T47D (cell line): ENCODE results near the gene SLC9A2.

Experiments used
- DNase-seq, 2 experiments: peaks; one replicate each; pipeline versions ENCODE4 v3.0.0 to v3.0.0-alpha.2; 2011 to 2012; ENCODE audit warnings: low read depth in 1 of 2, low spot score in 1 of 2
- JUND ChIP-seq: IDR thresholded peaks from 2 replicates; pipeline ENCODE4 v1.6.1; 2012; ENCODE audit warnings: low read depth
- in situ Hi-C: cut with HindIII; loops from 2 replicates; pipeline ENCODE4 v1.10.0; 2016; ENCODE audit warnings: low sequenced_read_pairs, low pct_unique_long_range_greater_than_20kb

Gene SLC9A2

DNA sequence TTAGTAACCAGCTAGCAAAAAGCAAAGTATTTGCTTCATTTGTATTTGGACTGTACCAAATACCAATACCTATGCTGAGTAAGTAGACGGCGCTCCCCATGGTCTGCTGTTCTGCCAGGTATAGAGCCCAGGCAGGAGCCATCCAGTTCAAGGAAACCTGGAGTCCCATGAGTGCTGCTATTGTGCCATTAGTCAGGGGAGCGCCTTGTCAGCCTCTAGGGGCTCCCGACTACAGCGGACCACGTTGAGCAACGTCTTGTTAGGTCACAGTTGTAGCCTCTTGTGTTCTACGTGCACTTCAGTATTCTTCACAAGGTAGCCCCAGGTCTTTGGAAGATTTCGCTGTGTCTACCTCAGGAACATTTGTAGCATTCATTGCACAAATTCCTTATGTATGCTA, 21.6 kb upstream of the SLC9A2 start:
- TF ChIP-seq JUND = no peak
- in situ Hi-C loops = no loop called here
- DNase-seq = no peak

DNA sequence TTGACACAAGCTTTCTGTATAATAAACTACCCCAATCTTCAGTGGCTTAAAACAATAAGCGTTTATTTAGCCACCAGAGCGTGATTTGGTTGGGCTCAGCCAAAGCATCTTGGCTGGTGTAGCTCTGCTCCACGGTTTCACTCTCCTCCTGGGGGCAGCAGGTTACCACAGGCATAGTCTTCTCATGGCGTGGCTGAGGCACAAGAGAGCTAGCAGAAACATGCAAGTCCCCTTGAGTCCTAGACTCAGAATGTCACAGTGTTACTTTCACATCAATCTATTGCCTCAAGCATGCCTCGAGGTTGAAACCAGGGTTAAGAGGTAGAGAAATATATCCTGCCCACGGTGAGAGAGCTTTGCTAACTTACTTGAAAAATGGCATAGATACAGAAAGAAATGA, 19.9 kb upstream of the SLC9A2 start:
- DNase-seq = peak in 1 of 2 experiments; percentile 36
- TF ChIP-seq JUND = no peak
- in situ Hi-C loops = no loop called here

DNA sequence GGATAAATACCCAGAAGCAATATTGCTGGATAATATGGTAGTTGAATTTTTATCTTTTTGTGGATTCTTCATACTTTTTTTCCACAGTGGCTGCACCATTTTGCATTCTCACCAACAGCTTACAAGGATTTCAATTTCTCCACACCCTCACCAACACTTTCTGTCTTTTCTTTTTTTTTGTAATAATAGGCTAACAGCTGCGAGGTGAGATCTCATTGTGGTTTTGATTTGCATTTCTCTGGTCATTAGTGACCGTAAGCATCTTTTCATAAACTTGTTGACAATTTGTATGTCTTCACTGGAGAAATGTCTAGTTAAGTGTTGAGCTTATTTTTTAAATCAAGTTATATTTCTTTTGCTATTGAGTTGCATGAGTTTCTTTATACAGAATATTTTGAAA, 17.6 kb upstream of the SLC9A2 start:
- no peak for TF ChIP-seq JUND
- no peak for DNase-seq
- in situ Hi-C loops = no loop called here

DNA sequence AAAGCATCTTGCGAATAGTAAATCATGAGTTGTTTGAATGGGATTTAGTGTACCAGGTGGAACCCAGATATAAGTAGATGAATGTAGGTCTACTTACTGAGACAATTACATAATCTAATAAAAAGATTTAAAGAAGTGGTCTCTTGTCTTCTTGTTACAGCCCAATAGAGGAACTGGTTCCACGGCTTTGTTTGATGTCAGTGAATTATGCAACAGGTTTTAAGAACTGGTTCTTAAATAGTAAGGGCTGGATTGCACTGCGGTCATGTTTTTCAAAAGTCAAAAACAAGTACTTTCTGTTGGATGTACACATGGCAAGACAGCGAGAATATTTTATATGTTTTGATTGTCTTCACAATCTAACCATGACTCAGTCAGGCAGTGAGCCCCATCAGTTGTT, 15.4 kb upstream of the SLC9A2 start:
- no peak for TF ChIP-seq JUND
- in situ Hi-C loops = no loop called here
- DNase-seq = peak in 1 of 2 experiments; percentile 58

DNA sequence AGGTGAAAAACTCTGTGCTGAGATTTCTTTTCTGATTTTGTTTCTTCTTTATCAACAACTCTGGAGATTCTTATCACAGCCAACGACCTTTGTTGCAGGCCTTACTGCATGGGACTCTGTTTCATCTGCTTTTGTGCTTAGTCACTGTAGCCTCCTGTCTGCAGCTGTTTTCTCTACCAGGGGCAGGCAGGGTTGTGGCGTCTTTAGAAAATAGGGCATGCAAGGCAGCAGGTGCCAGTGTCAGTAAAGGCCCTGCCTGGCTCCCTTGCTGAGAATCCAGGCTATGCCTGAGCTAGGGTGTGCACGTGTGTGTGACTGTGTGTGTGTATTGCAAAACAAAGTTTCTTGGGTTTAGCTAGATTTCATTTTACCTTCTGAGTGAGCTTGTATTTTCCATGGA, 14.6 kb upstream of the SLC9A2 start:
- no peak for DNase-seq
- TF ChIP-seq JUND = no peak
- in situ Hi-C loops = no loop called here

DNA sequence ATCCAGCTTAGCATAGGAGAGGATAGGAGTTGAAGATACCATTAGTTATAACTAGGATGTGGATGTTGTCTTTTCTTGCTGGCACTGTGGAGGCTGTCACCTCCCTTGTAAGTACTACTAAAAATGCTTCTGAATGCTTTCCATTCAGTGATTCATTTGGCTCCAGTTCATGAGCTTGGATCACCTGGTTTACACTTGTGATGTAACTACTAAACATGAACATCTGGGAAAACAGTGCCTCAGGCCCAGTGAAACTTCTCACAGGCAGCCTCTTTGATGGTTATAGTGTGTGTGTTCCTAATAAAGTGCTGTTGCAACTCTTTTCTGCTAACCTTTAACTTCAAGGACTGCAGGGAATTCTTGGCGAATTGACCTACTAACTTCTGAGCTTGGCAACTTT, 13.0 kb upstream of the SLC9A2 start:
- DNase-seq = peak in 1 of 2 experiments; percentile 44
- TF ChIP-seq JUND = no peak
- in situ Hi-C loops = no loop called here

DNA sequence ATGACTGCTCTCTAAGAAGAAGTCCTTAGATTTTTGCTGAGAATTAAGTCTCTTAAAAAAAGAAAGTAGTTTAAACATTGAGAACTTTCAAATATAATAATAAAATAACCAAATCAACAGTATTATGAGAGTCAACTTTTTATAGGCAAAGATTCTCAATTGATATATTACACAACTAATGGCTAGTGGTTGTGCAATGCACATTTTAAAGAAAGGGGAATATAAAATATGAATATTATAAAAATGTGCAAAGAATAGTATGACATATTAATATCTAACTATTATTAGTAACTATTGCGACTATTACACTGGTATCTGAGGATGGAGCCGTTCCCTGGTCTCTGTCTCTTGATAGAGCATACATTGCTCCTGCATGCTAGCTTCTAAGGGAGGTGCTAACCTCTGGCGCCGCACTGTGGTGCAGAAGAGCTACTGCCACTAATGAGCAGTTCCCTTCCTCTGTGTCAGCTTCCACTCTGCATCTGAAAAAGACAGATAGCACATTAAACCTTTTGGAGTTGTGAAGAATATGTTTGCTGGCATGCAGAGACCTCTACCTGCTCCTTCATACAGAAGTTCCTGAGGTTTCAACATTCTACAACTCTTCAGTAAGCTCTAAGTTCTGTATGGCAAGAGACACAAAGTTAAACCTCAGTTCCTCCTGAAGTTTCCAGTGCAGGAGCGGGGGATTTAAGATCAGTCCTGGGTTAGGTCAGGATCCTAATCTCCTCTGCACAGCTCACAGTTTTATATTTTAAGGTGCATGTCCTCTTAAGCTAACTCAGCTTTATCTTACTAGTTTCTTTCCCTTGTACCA, 3.5 kb upstream of the SLC9A2 start:
- in situ Hi-C loops = no loop called here
- TF ChIP-seq JUND = no peak
- peak; percentile 48 to 69 for DNase-seq

DNA sequence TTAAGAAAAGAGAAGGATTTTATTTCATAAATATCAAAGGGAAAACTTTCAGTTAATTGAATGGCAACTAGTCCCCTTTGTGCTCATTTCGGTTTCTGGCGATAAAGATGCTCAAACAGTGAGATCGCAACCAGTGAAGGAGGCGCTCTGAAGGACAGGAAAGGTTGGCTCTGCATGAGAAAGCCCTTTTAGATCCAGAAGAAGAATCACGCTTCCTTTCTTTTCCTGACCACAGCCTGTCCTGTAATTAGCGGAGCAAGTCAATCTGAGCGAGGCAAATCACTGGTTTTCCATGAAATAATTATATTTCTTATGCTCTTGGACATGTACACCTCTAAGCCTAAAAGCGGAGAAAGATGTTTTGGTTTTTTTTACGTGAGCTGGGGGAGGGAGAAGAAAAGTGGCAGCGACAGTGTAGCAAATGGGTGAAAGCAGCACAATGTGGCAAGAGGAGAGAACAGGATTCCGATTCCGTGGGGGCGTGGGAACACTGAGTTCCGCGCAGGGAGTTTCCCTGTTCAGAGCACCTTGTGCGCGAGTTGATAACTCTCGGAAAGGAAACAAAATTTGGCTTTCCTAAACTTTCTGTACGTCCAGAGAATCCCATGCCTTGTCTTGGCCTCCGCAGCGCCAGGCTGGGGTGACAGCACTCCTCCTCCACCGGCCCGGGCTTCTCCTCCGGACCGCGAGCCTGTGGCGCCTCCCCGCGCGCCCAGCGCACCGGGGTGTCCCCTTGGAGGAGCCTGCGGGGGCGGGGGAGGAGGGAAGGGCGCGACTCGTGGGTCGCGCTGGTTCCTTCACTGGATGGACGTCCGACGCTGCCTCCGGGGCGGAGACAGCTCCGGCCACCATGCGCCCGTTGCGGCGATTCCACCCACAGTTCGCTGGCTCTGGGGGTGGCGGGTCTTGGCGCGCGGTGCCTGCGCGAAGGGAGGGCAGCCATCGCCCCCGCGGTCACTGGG, 620 bp upstream of the SLC9A2 start:
- DNase-seq = peak; percentile 11 to 88
- no peak for TF ChIP-seq JUND
- in situ Hi-C loops = no loop called here

DNA sequence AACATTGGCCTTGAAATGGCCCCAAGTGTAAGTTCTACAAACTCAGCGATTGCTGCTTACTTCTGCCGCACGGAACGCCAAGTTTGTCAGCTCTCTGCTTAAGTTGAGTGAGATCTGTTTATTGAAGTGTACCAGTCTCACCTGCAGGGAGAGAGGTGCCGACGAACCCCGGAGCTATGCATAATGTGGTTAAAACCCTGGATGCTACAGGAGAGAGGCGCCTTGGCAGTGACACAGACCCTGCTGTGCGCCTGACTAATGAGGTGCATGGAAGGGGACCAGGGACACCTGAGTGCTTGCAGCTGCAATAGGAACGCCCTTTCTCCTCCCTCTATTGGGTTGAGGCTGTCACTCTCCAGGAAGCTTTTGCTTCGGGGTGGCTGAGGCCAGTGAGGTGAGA, 979 bp downstream of the SLC9A2 start:
- no peak for TF ChIP-seq JUND
- peak; percentile 47 to 92 for DNase-seq
- in situ Hi-C loops = no loop called here

DNA sequence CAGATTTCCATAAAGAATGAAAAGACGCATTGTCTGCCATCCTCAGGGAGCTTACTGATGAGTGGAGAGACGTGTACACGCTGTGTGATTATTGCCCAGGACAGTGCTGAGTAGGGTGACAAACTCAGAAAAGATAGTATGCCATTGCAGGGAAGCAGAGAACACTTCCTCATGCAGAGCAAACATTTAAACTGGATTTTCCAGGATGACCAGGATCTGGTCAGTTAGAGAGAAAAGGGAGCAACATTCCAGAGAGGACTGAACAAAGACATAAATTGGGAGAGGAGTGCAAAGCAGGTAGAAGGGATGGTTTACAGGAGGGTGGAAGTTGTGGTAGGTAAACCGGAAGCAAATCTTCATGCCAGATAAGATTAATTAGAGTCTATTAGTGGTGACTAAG, 2.3 kb downstream of the SLC9A2 start:
- in situ Hi-C loops = no loop called here
- no peak for TF ChIP-seq JUND
- DNase-seq = peak in 1 of 2 experiments; percentile 95

DNA sequence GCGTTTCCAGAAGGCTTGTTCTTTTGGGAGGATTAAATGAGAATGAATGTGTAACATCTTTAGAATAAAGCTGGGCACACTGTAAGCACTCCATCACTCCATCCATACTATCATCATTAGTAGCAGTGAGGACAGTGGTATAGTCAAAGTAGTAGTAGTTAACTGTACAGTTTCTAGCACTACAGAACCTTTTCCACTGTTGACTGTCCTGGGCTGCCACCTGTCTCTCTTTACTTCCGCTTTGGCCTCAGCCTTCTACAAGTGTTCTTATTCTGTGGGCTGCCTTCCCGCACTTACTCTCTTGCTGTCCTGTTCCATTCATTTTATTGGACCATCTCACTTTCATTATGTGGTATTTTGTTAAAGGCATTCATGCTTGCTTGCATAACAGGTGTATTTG, 3.3 kb downstream of the SLC9A2 start:
- DNase-seq = peak in 1 of 2 experiments; percentile 27
- in situ Hi-C loops = no loop called here

DNA sequence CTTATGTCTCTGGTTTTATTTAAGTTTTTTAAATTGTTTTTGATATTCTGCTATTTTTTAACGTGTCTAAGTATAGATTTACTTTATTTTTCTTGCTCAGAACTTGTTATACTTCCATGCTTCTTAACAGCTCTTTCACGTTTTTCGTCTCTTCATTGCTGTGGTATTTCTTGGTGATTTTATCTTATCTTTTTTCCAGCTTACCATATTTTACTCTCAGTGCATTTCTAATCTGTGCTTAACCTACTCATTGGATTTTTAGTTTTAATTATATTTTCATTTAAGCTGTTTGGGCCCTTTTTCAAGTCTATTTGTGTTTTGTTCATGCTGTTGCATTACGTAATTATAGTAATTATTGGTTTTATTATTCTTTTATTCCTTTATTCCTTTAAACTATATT, 11.1 kb downstream of the SLC9A2 start:
- no peak for DNase-seq
- TF ChIP-seq JUND = no peak
- in situ Hi-C loops = no loop called here

More for the DNA sequence above, 3.3 kb downstream of the SLC9A2 start:
- TF ChIP-seq JUND = no peak
